CD4-positive, alpha-beta T cell treated with Interleukin-4 for 4 hours (primary cell): ENCODE results near the gene DVL1.

Experiments
- DNase-seq: peaks from one replicate; pipeline ENCODE4 v3.0.0-alpha.2; 2020

Gene DVL1

GRCh38 chr1:1355416-1355815 lies 6.2 kb upstream of the DVL1 start:
- no peak for DNase-seq

GRCh38 chr1:1354271-1355247 lies 5.3 kb upstream of the DVL1 start:
- no peak for DNase-seq

GRCh38 chr1:1353389-1354151 lies 4.4 kb upstream of the DVL1 start:
- DNase-seq = no peak

GRCh38 chr1:1352786-1353388 lies 3.7 kb upstream of the DVL1 start:
- DNase-seq = no peak

- DNase-seq = no peak
These were observed 2.6 kb upstream of the DVL1 start for GRCh38 chr1:1351511-1352427.

GRCh38 chr1:1348420-1349255 lies 580 bp downstream of the DVL1 start:
- no peak for DNase-seq

- DNase-seq = no peak
These were observed 1.4 kb downstream of the DVL1 start for GRCh38 chr1:1347663-1348419.

GRCh38 chr1:1347026-1347595 lies 2.1 kb downstream of the DVL1 start:
- no peak for DNase-seq

- no peak for DNase-seq
These were observed 2.7 kb downstream of the DVL1 start for GRCh38 chr1:1346501-1346890.

GRCh38 chr1:1345860-1346500 lies 3.2 kb downstream of the DVL1 start:
- no peak for DNase-seq

- DNase-seq = no peak
These were observed 3.8 kb downstream of the DVL1 start for GRCh38 chr1:1345384-1345783.

- DNase-seq = peak; percentile 69
These were observed 4.4 kb downstream of the DVL1 start for GRCh38 chr1:1344655-1345361.

- no peak for DNase-seq
These were observed 5.3 kb downstream of the DVL1 start for GRCh38 chr1:1343811-1344421.

GRCh38 chr1:1342584-1343115 lies 6.6 kb downstream of the DVL1 start:
- no peak for DNase-seq

GRCh38 chr1:1342061-1342562 lies 7.1 kb downstream of the DVL1 start:
- no peak for DNase-seq

GRCh38 chr1:1341549-1342021 lies 7.6 kb downstream of the DVL1 start:
- no peak for DNase-seq

GRCh38 chr1:1340791-1341548 lies 8.2 kb downstream of the DVL1 start:
- DNase-seq = no peak
